Caco-2 (cell line): ENCODE results near the gene LRRC38. TPM values are rescaled to one million over a fixed set of nuclear protein-coding genes. Genes with fewer than 3 reads are reported as not detected.

ENCODE experiments used
- BruUV-seq: library from RNA; stranded (reverse); fragments of 400-500 nt; replicated peaks from 2 replicates; lab custom pipeline; 2021; lab: Mats Ljungman, UMichigan
- CTCF ChIA-PET: fragments of 300-600 bp; sonication (Branson Sonifier 250); formaldehyde crosslinking; loops from one replicate; lab custom pipeline; 2022; ENCODE audit warnings: antibody characterized with exemption; lab: Charles Lee
- POLR2A ChIA-PET: fragments of 300-600 bp; sonication (Branson Sonifier 250); formaldehyde crosslinking; loops from one replicate; lab custom pipeline; 2022; ENCODE audit warnings: antibody characterized with exemption; lab: Charles Lee
- DNase-seq, 2 experiments: peaks; one replicate each; pipeline versions ENCODE4 v3.0.0 to v3.0.0-alpha.2; 2020 to 2022
- H3K27me3 ChIP-seq: replicated peaks from 2 replicates; pipeline ENCODE4 v1.6.0; 2011; ENCODE audit warnings: low read length; ENCODE audit not compliant: control insufficient read depth, insufficient read depth
- H3K36me3 ChIP-seq: 2 replicates; pipeline ENCODE4 v1.5.1; 2011; ENCODE audit warnings: low read length; ENCODE audit not compliant: control insufficient read depth, insufficient read depth
- H3K4me1 ChIP-seq: fragments of 250-450 bp; sonication (Bioruptor Pico); 2 replicates; pipeline ENCODE4 v1.5.1; 2020; ENCODE audit warnings: mild to moderate bottlenecking
- H3K4me3 ChIP-seq: 2 replicates; pipeline ENCODE4 v1.5.1; 2011; ENCODE audit warnings: low read depth, mild to moderate bottlenecking, control low read depth, low read length
- H3K9me3 ChIP-seq: fragments of 250-450 bp; sonication (Bioruptor Pico); 2 replicates; pipeline ENCODE4 v1.5.1; 2020; ENCODE audit warnings: mild to moderate bottlenecking, moderate library complexity
- H3K27ac Mint-ChIP-seq: one replicate; pipeline ENCODE4 v1.8.0; 2022; ENCODE audit warnings: mixed read lengths; ENCODE audit not compliant: unreplicated experiment
- H3K27me3 Mint-ChIP-seq: one replicate; pipeline ENCODE4 v1.8.0; 2022; ENCODE audit warnings: mixed read lengths; ENCODE audit not compliant: insufficient read depth, unreplicated experiment
- H3K36me3 Mint-ChIP-seq: one replicate; pipeline ENCODE4 v1.8.0; 2022; ENCODE audit warnings: mild to moderate bottlenecking, mixed read lengths; ENCODE audit not compliant: insufficient read depth, unreplicated experiment
- H3K4me1 Mint-ChIP-seq: one replicate; pipeline ENCODE4 v1.8.0; 2022; ENCODE audit warnings: low read depth, mixed read lengths; ENCODE audit not compliant: unreplicated experiment
- H3K4me3 Mint-ChIP-seq: one replicate; pipeline ENCODE4 v1.8.0; 2022; ENCODE audit warnings: mild to moderate bottlenecking, moderate library complexity, mixed read lengths; ENCODE audit not compliant: unreplicated experiment
- H3K9me3 Mint-ChIP-seq: one replicate; pipeline ENCODE4 v1.8.0; 2022; ENCODE audit warnings: mixed read lengths; ENCODE audit not compliant: unreplicated experiment
- intact Hi-C: fragments of 100-400 bp; cut with micrococcal nuclease; formaldehyde crosslinking; loops from one replicate; pipeline ENCODE4 v1.10.0; 2022; ENCODE audit not compliant: unreplicated experiment
- total RNA-seq: library from RNA; stranded (reverse); gene quantifications from 2 replicates; pipeline ENCODE4 v1.2.3, GENCODE V29; 2022
- TF ChIP-seq, protein P1 (sequence below), 2 experiments: fragments of 200-600 bp in 1 of 2; IDR thresholded peaks; 1 replicate in 1 of 2; 2 replicates in 1 of 2; pipeline versions ENCODE4 v1.5.1 to v1.8.0; 2011 to 2022; ENCODE audit warnings: antibody characterized with exemption in 1 of 2, control low read depth in 1 of 2, inconsistent platforms in 1 of 2, low read depth in 1 of 2, low read length in 1 of 2, mild to moderate bottlenecking in 1 of 2, moderate library complexity in 1 of 2; ENCODE audit not compliant: insufficient read depth in 1 of 2, severe bottlenecking in 1 of 2, unreplicated experiment in 1 of 2

Gene LRRC38
- total RNA-seq, 1 experiment from 2014 or later: not detected

DNA sequence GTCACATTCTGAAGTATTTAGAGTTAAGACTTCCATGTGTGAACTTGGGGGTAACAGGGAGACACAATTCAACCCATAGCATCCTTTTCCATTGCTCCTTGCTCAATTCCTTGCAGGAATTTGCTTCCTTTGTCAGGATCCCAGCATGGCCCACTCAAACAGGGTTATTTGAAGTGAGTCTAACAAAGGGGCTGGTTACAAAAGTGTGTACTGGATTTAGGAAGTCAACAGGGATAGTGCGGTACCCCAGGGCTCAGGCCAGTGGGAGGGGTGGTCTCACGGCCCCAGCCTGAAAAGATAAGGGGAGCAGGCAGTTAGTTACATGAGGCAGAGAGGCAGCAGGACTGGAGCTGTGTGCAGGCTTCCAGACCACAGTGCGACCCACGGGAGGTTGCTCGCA is 14.4 kb downstream of the LRRC38 start:
- POLR2A ChIA-PET: no interaction called here
- DNase-seq: no peak
- Histone ChIP-seq H3K4me3 (no peak overlapping the region), H3K9me3 (no peaks in the 10 kb centered on the region), H3K4me1 (no peaks in the 10 kb centered on the region), H3K27me3 (no peaks in the 10 kb centered on the region), H3K36me3 (no peaks in the 10 kb centered on the region)
- Mint-ChIP-seq H3K9me3 (no peaks in the 10 kb centered on the region), H3K4me1 (no peaks in the 10 kb centered on the region), H3K27me3 (peaks cover 14% of the 10 kb centered on the region), H3K36me3 (no peaks in the 10 kb centered on the region), H3K4me3 (no peak overlapping the region), H3K27ac (no peak overlapping the region)
- BruUV-seq: no TSS peak
- CTCF ChIA-PET: no interaction called here
- intact Hi-C loops: no loop called here
- TF ChIP-seq, protein P1, sequence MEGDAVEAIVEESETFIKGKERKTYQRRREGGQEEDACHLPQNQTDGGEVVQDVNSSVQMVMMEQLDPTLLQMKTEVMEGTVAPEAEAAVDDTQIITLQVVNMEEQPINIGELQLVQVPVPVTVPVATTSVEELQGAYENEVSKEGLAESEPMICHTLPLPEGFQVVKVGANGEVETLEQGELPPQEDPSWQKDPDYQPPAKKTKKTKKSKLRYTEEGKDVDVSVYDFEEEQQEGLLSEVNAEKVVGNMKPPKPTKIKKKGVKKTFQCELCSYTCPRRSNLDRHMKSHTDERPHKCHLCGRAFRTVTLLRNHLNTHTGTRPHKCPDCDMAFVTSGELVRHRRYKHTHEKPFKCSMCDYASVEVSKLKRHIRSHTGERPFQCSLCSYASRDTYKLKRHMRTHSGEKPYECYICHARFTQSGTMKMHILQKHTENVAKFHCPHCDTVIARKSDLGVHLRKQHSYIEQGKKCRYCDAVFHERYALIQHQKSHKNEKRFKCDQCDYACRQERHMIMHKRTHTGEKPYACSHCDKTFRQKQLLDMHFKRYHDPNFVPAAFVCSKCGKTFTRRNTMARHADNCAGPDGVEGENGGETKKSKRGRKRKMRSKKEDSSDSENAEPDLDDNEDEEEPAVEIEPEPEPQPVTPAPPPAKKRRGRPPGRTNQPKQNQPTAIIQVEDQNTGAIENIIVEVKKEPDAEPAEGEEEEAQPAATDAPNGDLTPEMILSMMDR (IDR thresholded peaks at IDR 0.05; ENCODE audit: insufficient read depth in 1 of 2, low read depth in 1 of 2, low read length in 1 of 2, severe bottlenecking in 1 of 2, unreplicated experiment in 1 of 2): no peak

DNA sequence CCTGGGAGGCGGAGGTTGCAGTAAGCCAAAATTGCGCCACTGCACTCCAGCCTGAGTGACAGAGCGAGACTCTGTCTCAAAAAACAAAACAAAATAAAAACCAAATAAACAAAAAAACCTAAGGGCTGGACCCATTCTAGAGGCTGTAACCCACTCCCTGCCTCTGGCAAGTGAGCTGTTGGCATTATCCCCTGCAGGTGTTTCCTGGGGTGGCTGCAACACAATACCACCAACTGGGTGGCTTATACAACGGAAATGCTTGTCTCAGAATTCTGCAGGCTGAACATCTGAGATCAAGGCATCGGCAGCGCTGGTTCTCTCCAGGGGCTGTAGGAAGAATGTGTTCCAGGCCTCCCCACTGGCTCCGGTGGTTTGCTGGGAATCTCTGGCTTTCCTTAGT is 15.2 kb downstream of the LRRC38 start:
- no peaks in the 10 kb centered on the region for H3K36me3 ChIP-seq
- no peak overlapping the region for H3K4me3 Mint-ChIP-seq
- intact Hi-C loops: no loop called here
- peaks cover 14% of the 10 kb centered on the region for H3K27me3 Mint-ChIP-seq
- ChIA-PET CTCF (no interaction called here), POLR2A (no interaction called here)
- no peaks in the 10 kb centered on the region for H3K36me3 Mint-ChIP-seq
- no peaks in the 10 kb centered on the region for H3K9me3 Mint-ChIP-seq
- no peaks in the 10 kb centered on the region for H3K4me1 Mint-ChIP-seq
- H3K27ac Mint-ChIP-seq: no peak overlapping the region
- no peaks in the 10 kb centered on the region for H3K9me3 ChIP-seq
- no peak overlapping the region for H3K4me3 ChIP-seq
- TF ChIP-seq, protein P1 (IDR thresholded peaks at IDR 0.05; ENCODE audit: insufficient read depth in 1 of 2, low read depth in 1 of 2, low read length in 1 of 2, severe bottlenecking in 1 of 2, unreplicated experiment in 1 of 2): no peak
- no TSS peak for BruUV-seq
- no peaks in the 10 kb centered on the region for H3K27me3 ChIP-seq
- DNase-seq: no peak
- H3K4me1 ChIP-seq: no peaks in the 10 kb centered on the region

DNA sequence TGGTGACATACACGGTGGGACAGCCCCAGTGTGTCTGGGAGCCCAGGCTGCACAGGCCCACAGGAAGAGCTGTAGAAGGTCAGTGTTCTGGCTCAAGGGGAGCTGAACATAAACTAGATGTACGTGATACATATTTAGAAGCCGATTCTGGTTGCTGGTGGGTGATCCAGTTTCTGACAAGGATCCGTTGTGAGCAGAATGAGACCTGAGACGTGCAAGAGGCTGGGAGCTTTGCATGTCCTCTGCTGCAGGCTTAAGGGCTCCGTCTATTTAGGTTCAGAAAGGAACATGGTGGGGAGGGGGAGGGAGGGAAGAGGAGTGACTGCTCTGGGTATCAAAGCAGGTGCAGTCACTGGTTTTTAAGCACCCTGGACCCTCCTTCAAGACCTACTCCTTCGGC is 18.6 kb downstream of the LRRC38 start:
- Histone ChIP-seq H3K27me3 (no peaks in the 10 kb centered on the region), H3K36me3 (no peaks in the 10 kb centered on the region), H3K9me3 (no peaks in the 10 kb centered on the region), H3K4me1 (no peaks in the 10 kb centered on the region), H3K4me3 (no peak overlapping the region)
- intact Hi-C loops: no loop called here
- POLR2A ChIA-PET: no interaction called here
- Mint-ChIP-seq H3K9me3 (no peaks in the 10 kb centered on the region), H3K36me3 (no peaks in the 10 kb centered on the region), H3K4me1 (no peaks in the 10 kb centered on the region), H3K27ac (no peak overlapping the region), H3K27me3 (peaks cover 18% of the 10 kb centered on the region), H3K4me3 (no peak overlapping the region)
- no peak for DNase-seq
- TF ChIP-seq, protein P1 (IDR thresholded peaks at IDR 0.05; ENCODE audit: insufficient read depth in 1 of 2, low read depth in 1 of 2, low read length in 1 of 2, severe bottlenecking in 1 of 2, unreplicated experiment in 1 of 2): no peak
- no TSS peak for BruUV-seq
- CTCF ChIA-PET: no interaction called here
